ENCODE data around the gene SRL.
"Not testable (repeated sequence)": the region's sequence is repeated elsewhere in the genome, so short reads cannot be mapped to it uniquely, and the experiment has no call there.

The SRL gene

DNA sequence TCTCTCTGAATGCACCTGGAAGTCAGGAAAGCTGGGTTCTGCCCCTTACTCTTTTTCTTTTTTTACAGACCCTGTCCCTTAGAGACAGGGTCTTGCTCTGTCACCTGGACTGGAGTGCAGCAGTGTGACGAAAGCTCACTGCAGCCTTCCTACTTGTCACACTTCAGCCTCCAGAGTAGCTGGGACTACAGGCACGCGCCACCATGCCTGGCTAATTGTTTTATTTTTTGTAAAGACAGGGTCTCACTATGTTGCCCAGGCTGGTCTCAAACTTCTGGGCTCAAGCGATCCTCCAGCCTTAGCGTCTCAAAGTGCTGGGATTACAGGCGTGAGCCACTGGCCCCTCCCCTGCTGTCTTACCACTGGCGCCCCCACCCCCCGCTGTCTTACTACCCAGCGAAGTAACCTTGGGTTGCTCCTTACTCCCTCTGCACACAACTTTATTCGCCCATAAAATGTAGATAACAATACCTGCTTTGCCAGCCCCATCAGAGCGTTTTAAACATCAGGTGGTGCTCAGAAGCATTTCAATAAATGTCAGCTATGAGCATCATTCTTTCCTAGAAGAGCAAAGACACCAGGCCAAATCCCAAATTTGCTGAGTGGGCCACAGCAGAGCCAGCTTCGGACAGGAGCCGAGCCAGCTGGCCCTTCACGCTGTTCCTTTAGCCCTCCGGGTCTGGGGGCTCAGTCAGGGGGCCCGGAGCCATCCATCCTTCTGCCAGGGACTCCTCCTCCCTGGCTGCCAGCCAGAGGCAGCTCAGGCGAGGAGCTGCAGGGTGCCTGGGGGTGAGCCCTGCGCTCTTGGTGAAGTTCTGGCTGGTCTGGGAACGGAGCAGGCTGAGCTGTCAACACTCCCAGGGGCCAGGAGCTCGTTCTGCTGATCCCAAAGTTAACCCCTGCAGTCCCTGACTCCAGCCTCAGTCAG lies 24.4 kb downstream of the SRL start:
- Histone ChIP-seq H3K4me3 (ENCODE audit: low read depth, low read length) (peak overlapping the region; percentile 10), H3K9me3 (ENCODE audit: control insufficient read depth, insufficient read depth, low read length) (no peaks in the 10 kb centered on the region), H3K9ac (ENCODE audit: low read depth, low read length) (no peak overlapping the region), H3K4me1 (ENCODE audit: control insufficient read depth, insufficient read depth, low read length) (peaks cover 13% of the 10 kb centered on the region), H3K36me3 (ENCODE audit: control insufficient read depth, insufficient read depth, low read length) (no peaks in the 10 kb centered on the region), H3K27me3 (ENCODE audit: control insufficient read depth, insufficient read depth, low read length) (peaks cover 2% of the 10 kb centered on the region)

GRCh38 chr16:4216596-4216995 lies 25.3 kb downstream of the SRL start:
- Histone ChIP-seq H3K36me3 (ENCODE audit: control insufficient read depth, insufficient read depth, low read length) (no peaks in the 10 kb centered on the region), H3K9ac (ENCODE audit: low read depth, low read length) (no peak overlapping the region)

DNA sequence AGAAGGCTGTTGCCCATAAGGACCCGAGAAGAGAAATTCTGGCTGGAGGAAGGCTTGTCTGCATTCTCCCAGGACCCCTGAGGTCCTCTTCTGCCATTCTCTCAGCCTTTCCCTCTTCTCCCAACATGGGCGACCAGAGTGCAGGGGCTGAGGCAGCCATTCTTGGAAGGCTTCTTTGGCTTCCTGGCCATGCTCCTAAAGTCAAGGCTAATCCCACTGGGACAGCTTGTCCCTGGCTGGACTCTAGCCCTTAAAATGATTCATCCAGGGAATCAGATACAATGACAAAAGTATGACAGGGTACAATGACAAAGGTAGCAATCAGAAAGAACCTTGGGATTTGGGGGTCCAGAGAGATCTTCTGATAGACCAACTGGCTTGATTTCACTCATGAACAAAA lies 26.8 kb downstream of the SRL start:
- peaks cover 13% of the 10 kb centered on the region for H3K4me1 ChIP-seq (ENCODE audit: control insufficient read depth, insufficient read depth, low read length)
- H3K27me3 ChIP-seq (ENCODE audit: control insufficient read depth, insufficient read depth, low read length) = peaks cover 2% of the 10 kb centered on the region
- H3K36me3 ChIP-seq (ENCODE audit: control insufficient read depth, insufficient read depth, low read length) = no peaks in the 10 kb centered on the region
- no peaks in the 10 kb centered on the region for H3K9me3 ChIP-seq (ENCODE audit: control insufficient read depth, insufficient read depth, low read length)
- no peak overlapping the region for H3K4me3 ChIP-seq (ENCODE audit: low read depth, low read length)
- H3K9ac ChIP-seq (ENCODE audit: low read depth, low read length) = no peak overlapping the region

More at GRCh38 chr16:4216596-4216995, 25.3 kb downstream of the SRL start:
- peaks cover 13% of the 10 kb centered on the region for H3K4me1 ChIP-seq (ENCODE audit: control insufficient read depth, insufficient read depth, low read length)
- H3K27me3 ChIP-seq (ENCODE audit: control insufficient read depth, insufficient read depth, low read length) = peaks cover 2% of the 10 kb centered on the region
- H3K9me3 ChIP-seq (ENCODE audit: control insufficient read depth, insufficient read depth, low read length) = no peaks in the 10 kb centered on the region
- H3K4me3 ChIP-seq (ENCODE audit: low read depth, low read length) = no peak overlapping the region

DNA sequence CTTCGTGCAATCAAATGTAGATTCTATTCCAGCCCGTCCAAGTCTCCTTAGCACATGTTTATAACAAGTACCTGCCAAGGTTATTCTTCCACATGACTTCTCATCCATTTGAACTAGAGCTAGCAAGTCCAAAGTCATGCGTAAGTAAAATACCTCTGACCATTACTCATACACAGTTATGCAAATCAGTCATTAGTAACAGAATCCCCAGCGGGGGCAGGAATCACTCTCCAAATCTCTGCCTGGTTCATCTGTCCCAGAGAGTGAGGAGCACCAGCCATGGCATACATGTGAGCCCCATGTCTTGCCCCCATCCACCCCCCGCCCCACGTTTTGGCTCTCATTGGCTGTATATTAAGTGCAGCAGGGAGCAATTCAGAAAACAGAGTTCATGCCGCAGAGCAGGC lies 27.7 kb downstream of the SRL start:
- Histone ChIP-seq H3K9ac (ENCODE audit: low read depth, low read length) (no peak overlapping the region), H3K9me3 (ENCODE audit: control insufficient read depth, insufficient read depth, low read length) (no peaks in the 10 kb centered on the region), H3K4me1 (ENCODE audit: control insufficient read depth, insufficient read depth, low read length) (peaks cover 13% of the 10 kb centered on the region), H3K36me3 (ENCODE audit: control insufficient read depth, insufficient read depth, low read length) (no peaks in the 10 kb centered on the region), H3K27me3 (ENCODE audit: control insufficient read depth, insufficient read depth, low read length) (no peaks in the 10 kb centered on the region), H3K4me3 (ENCODE audit: low read depth, low read length) (no peak overlapping the region)

GRCh38 chr16:4213737-4214136 lies 28.1 kb downstream of the SRL start:
- H3K4me3 ChIP-seq (ENCODE audit: low read depth, low read length) = no peak overlapping the region
- H3K36me3 ChIP-seq (ENCODE audit: control insufficient read depth, insufficient read depth, low read length) = no peaks in the 10 kb centered on the region
- peaks cover 13% of the 10 kb centered on the region for H3K4me1 ChIP-seq (ENCODE audit: control insufficient read depth, insufficient read depth, low read length)
- no peak overlapping the region for H3K9ac ChIP-seq (ENCODE audit: low read depth, low read length)
- no peaks in the 10 kb centered on the region for H3K27me3 ChIP-seq (ENCODE audit: control insufficient read depth, insufficient read depth, low read length)
- no peaks in the 10 kb centered on the region for H3K9me3 ChIP-seq (ENCODE audit: control insufficient read depth, insufficient read depth, low read length)

DNA sequence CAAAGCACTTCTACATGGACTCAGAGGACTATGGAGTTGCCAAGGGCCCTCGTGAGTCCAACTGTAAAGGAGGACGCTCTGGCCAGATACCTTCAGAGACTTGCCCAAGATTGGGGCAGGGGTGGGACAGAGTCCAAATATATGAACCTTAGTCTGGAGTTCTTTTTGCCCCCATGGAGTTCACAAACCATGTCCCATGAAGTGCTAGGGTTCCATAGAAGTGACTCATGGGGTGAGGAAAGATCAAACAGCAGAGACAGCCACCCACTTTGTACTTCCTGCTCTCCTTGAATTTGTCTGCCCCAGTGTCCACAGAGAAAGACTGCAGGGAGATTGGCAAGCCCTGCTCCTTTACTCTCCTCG lies 29.0 kb downstream of the SRL start:
- Histone ChIP-seq H3K9ac (ENCODE audit: low read depth, low read length) (no peak overlapping the region), H3K36me3 (ENCODE audit: control insufficient read depth, insufficient read depth, low read length) (no peaks in the 10 kb centered on the region), H3K27me3 (ENCODE audit: control insufficient read depth, insufficient read depth, low read length) (no peaks in the 10 kb centered on the region), H3K9me3 (ENCODE audit: control insufficient read depth, insufficient read depth, low read length) (no peaks in the 10 kb centered on the region), H3K4me1 (ENCODE audit: control insufficient read depth, insufficient read depth, low read length) (peaks cover 10% of the 10 kb centered on the region), H3K4me3 (ENCODE audit: low read depth, low read length) (no peak overlapping the region)

DNA sequence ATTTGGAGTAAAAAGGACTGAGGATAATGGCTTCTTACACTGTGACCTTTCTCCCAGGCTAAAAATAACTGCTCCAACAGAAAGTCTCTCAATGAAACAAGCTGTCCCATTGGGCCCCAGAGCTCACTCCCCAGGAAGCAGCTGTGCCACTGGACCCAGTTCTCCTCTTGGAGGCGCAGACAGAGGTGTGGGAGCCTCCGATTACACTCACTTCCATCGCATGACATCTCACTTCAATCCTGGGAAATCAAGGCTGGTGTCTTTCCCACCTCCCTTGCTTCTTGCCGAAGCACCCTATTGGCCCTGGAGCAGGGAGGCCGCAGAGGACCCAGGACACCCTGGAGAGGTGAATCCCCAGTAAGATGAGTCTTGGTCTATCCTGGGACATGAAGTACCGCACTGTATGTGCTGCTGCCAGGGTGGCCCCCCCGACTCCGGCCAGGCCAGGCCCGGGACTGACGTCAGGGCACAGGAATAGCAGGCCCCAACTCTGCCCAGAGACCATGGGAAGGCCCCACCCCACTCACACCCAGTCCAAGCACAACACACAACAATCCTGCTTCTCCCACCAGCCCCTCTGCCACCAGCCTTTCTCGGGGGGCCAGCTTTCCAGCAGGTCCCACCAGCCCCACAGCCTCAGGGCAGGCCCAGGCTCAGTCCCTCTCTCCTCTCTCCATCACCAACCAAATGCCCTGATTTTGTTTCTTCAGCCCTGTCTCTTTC lies 29.5 kb downstream of the SRL start:
- H3K27me3 ChIP-seq (ENCODE audit: control insufficient read depth, insufficient read depth, low read length) = no peaks in the 10 kb centered on the region
- H3K4me1 ChIP-seq (ENCODE audit: control insufficient read depth, insufficient read depth, low read length) = peaks cover 5% of the 10 kb centered on the region
- no peak overlapping the region for H3K4me3 ChIP-seq (ENCODE audit: low read depth, low read length)
- no peak overlapping the region for H3K9ac ChIP-seq (ENCODE audit: low read depth, low read length)
- H3K36me3 ChIP-seq (ENCODE audit: control insufficient read depth, insufficient read depth, low read length) = no peaks in the 10 kb centered on the region
- no peaks in the 10 kb centered on the region for H3K9me3 ChIP-seq (ENCODE audit: control insufficient read depth, insufficient read depth, low read length)

GRCh38 chr16:4211445-4212210 lies 30.3 kb downstream of the SRL start:
- not testable (repeated sequence) for H3K36me3 ChIP-seq (ENCODE audit: control insufficient read depth, insufficient read depth, low read length); H3K4me1 ChIP-seq (ENCODE audit: control insufficient read depth, insufficient read depth, low read length); H3K4me3 ChIP-seq (ENCODE audit: low read depth, low read length); H3K9ac ChIP-seq (ENCODE audit: low read depth, low read length); H3K27me3 ChIP-seq (ENCODE audit: control insufficient read depth, insufficient read depth, low read length); H3K9me3 ChIP-seq (ENCODE audit: control insufficient read depth, insufficient read depth, low read length)

DNA sequence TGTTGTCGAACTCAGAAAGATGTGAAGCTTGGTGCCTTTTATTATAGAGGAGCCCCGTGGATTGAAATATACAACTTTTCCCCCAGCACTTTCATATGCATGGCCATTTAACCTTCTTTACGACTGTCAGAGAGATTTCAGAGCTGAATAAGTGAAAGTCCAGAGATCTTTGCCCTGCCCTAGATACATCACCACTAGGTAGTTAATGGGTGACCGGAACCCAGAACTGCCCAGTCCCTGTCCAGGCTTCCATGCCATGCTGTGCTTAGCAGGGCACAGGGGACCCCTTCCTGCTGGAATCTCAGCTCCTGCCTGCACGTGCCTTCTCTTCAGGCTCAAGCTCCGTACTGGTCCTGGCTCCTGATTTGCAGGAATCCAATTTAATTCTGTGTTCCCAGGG lies 32.2 kb downstream of the SRL start:
- Histone ChIP-seq H3K4me1 (ENCODE audit: control insufficient read depth, insufficient read depth, low read length) (peaks cover 5% of the 10 kb centered on the region), H3K4me3 (ENCODE audit: low read depth, low read length) (no peak overlapping the region), H3K36me3 (ENCODE audit: control insufficient read depth, insufficient read depth, low read length) (no peaks in the 10 kb centered on the region), H3K27me3 (ENCODE audit: control insufficient read depth, insufficient read depth, low read length) (no peaks in the 10 kb centered on the region), H3K9me3 (ENCODE audit: control insufficient read depth, insufficient read depth, low read length) (no peaks in the 10 kb centered on the region), H3K9ac (ENCODE audit: low read depth, low read length) (no peak overlapping the region)

- Histone ChIP-seq H3K9me3 (ENCODE audit: control insufficient read depth, insufficient read depth, low read length) (no peaks in the 10 kb centered on the region), H3K27me3 (ENCODE audit: control insufficient read depth, insufficient read depth, low read length) (no peaks in the 10 kb centered on the region), H3K9ac (ENCODE audit: low read depth, low read length) (no peak overlapping the region), H3K4me3 (ENCODE audit: low read depth, low read length) (no peak overlapping the region), H3K36me3 (ENCODE audit: control insufficient read depth, insufficient read depth, low read length) (no peaks in the 10 kb centered on the region), H3K4me1 (ENCODE audit: control insufficient read depth, insufficient read depth, low read length) (no peaks in the 10 kb centered on the region)
These were observed 33.5 kb downstream of the SRL start for GRCh38 chr16:4208341-4208751.

- H3K27me3 ChIP-seq (ENCODE audit: control insufficient read depth, insufficient read depth, low read length) = no peaks in the 10 kb centered on the region
- no peak overlapping the region for H3K4me3 ChIP-seq (ENCODE audit: low read depth, low read length)
These were observed 34.1 kb downstream of the SRL start for GRCh38 chr16:4207683-4208340.

More at GRCh38 chr16:4207683-4208340, 34.1 kb downstream of the SRL start:
- Histone ChIP-seq H3K4me1 (ENCODE audit: control insufficient read depth, insufficient read depth, low read length) (no peaks in the 10 kb centered on the region), H3K9ac (ENCODE audit: low read depth, low read length) (no peak overlapping the region), H3K9me3 (ENCODE audit: control insufficient read depth, insufficient read depth, low read length) (no peaks in the 10 kb centered on the region), H3K36me3 (ENCODE audit: control insufficient read depth, insufficient read depth, low read length) (no peaks in the 10 kb centered on the region)
